IPS-18a (cell line): ENCODE results near the gene OTUB1.
A peak's percentile ranks its signal among the peaks of the same experiment; 100 is the strongest.

Source experiments
- H3K27ac ChIP-seq: one replicate; pipeline ENCODE4 v1.5.1; 2013; ENCODE audit warnings: low read length
- H3K27me3 ChIP-seq: one replicate; pipeline ENCODE4 v1.6.1; 2013; ENCODE audit warnings: mild to moderate bottlenecking, low read length; ENCODE audit not compliant: control insufficient read depth, insufficient read depth
- H3K36me3 ChIP-seq: one replicate; pipeline ENCODE4 v1.6.1; 2013; ENCODE audit warnings: low read depth, low read length; ENCODE audit not compliant: control insufficient read depth
- H3K4me1 ChIP-seq: one replicate; pipeline ENCODE4 v1.6.1; 2013; ENCODE audit warnings: low read depth, low read length; ENCODE audit not compliant: control insufficient read depth
- H3K4me3 ChIP-seq: one replicate; pipeline ENCODE4 v1.5.1; 2013; ENCODE audit warnings: low read length
- H3K9ac ChIP-seq: one replicate; pipeline ENCODE4 v1.6.1; 2013; ENCODE audit warnings: mild to moderate bottlenecking, low read length, moderate library complexity
- H3K9me3 ChIP-seq: one replicate; pipeline ENCODE4 v1.6.1; 2013; ENCODE audit warnings: low read depth, low read length; ENCODE audit not compliant: control insufficient read depth

Gene OTUB1

DNA sequence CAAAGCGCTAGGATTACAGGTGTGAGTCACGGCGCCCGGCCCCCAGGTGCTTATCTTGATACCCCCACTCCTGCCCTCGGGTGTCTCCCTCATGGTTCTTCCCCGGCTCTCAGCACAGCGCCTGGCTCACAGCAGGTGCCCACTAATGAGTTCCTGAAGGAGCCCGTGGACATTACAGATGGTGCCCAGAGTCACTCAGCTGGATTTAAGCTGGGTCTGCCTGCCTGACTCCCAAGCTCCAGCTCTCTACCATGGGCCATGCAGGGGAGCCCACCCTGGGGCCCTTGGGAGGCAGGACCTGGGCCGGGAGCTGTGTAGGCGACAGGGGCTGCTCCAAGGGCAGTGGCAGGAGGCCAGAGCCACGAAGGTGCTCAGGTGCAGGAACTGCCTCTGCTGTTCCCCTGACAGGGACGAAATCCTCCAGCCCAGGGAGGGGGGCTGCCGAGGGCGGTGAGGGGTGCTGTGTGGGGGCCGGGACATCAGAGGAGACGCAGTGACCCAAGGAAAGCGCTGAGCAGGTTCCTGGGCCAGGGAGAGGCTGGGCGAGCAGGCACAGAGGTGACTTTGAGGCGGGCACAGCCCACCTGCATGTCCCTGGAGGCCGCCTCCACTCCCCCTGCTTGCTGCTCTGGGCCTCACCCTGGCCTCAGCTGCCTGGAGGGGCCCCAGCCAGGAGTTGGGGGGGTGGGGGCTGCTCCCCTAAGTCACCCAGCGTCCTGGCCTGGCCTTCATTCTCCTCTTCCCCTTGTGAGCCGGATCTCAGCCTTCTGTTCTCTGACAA, 34.9 kb downstream of the OTUB1 start:
- Histone ChIP-seq H3K27ac (no peak overlapping the region), H3K4me1 (peaks cover 24% of the 10 kb centered on the region), H3K9me3 (no peaks in the 10 kb centered on the region), H3K36me3 (no peaks in the 10 kb centered on the region), H3K4me3 (no peak overlapping the region), H3K9ac (no peak overlapping the region), H3K27me3 (peaks cover 10% of the 10 kb centered on the region)

- H3K27me3 ChIP-seq = peaks cover 10% of the 10 kb centered on the region
- H3K27ac ChIP-seq = no peak overlapping the region
- H3K4me1 ChIP-seq = peaks cover 24% of the 10 kb centered on the region
- H3K9me3 ChIP-seq = no peaks in the 10 kb centered on the region
- no peak overlapping the region for H3K9ac ChIP-seq
- H3K36me3 ChIP-seq = no peaks in the 10 kb centered on the region
- H3K4me3 ChIP-seq = no peak overlapping the region
These were observed 35.5 kb downstream of the OTUB1 start for GRCh38 chr11:64021757-64022093.

- no peak overlapping the region for H3K27ac ChIP-seq
- H3K4me1 ChIP-seq = peaks cover 30% of the 10 kb centered on the region
- H3K9me3 ChIP-seq = no peaks in the 10 kb centered on the region
- H3K36me3 ChIP-seq = no peaks in the 10 kb centered on the region
- H3K27me3 ChIP-seq = peaks cover 14% of the 10 kb centered on the region
- no peak overlapping the region for H3K4me3 ChIP-seq
- H3K9ac ChIP-seq = no peak overlapping the region
These were observed 36.0 kb downstream of the OTUB1 start for GRCh38 chr11:64022125-64022784.

GRCh38 chr11:64023712-64024710, 37.8 kb downstream of the OTUB1 start:
- H3K27ac ChIP-seq = peak overlapping the region; percentile 46
- H3K36me3 ChIP-seq = no peaks in the 10 kb centered on the region
- no peak overlapping the region for H3K4me3 ChIP-seq
- H3K4me1 ChIP-seq = peaks cover 41% of the 10 kb centered on the region
- H3K9ac ChIP-seq = no peak overlapping the region
- H3K9me3 ChIP-seq = no peaks in the 10 kb centered on the region
- H3K27me3 ChIP-seq = peaks cover 23% of the 10 kb centered on the region

DNA sequence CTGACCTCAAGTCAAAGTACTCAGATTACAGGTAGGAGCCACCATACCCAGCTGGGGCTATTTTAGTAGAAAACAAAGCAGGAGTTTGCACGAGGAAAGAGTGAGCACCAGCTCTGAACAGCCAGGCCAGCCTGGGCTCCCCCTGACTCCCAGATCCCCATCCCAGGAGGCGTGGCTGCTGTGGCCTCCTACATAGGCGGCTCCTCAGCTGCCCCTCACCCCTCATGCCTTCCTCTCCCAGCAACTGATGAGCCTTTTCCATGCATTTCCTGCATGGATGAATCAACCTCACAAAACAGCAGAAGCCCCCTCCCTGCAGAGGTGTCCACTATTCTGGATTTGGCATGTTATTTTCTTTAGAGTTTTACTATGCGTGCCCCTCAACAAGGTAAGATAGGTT, 39.0 kb downstream of the OTUB1 start:
- no peak overlapping the region for H3K4me3 ChIP-seq
- peaks cover 47% of the 10 kb centered on the region for H3K4me1 ChIP-seq
- H3K9me3 ChIP-seq = no peaks in the 10 kb centered on the region
- H3K36me3 ChIP-seq = no peaks in the 10 kb centered on the region
- no peak overlapping the region for H3K9ac ChIP-seq
- H3K27me3 ChIP-seq = peaks cover 32% of the 10 kb centered on the region
- no peak overlapping the region for H3K27ac ChIP-seq

- H3K9me3 ChIP-seq = no peaks in the 10 kb centered on the region
- H3K27me3 ChIP-seq = peaks cover 40% of the 10 kb centered on the region
- H3K9ac ChIP-seq = no peak overlapping the region
- H3K36me3 ChIP-seq = no peaks in the 10 kb centered on the region
- H3K27ac ChIP-seq = no peak overlapping the region
- peaks cover 40% of the 10 kb centered on the region for H3K4me1 ChIP-seq
- H3K4me3 ChIP-seq = no peak overlapping the region
These were observed 40.5 kb downstream of the OTUB1 start for GRCh38 chr11:64026575-64027205.

GRCh38 chr11:64027651-64028397, 41.6 kb downstream of the OTUB1 start:
- no peaks in the 10 kb centered on the region for H3K9me3 ChIP-seq
- no peak overlapping the region for H3K4me3 ChIP-seq
- peaks cover 34% of the 10 kb centered on the region for H3K4me1 ChIP-seq
- no peak overlapping the region for H3K27ac ChIP-seq
- H3K27me3 ChIP-seq = peaks cover 51% of the 10 kb centered on the region
- H3K36me3 ChIP-seq = no peaks in the 10 kb centered on the region
- H3K9ac ChIP-seq = no peak overlapping the region

GRCh38 chr11:64028398-64029115, 42.3 kb downstream of the OTUB1 start:
- H3K9me3 ChIP-seq = no peaks in the 10 kb centered on the region
- H3K36me3 ChIP-seq = no peaks in the 10 kb centered on the region
- no peak overlapping the region for H3K27ac ChIP-seq
- peaks cover 58% of the 10 kb centered on the region for H3K27me3 ChIP-seq
- H3K9ac ChIP-seq = no peak overlapping the region
- peaks cover 34% of the 10 kb centered on the region for H3K4me1 ChIP-seq
- H3K4me3 ChIP-seq = no peak overlapping the region

DNA sequence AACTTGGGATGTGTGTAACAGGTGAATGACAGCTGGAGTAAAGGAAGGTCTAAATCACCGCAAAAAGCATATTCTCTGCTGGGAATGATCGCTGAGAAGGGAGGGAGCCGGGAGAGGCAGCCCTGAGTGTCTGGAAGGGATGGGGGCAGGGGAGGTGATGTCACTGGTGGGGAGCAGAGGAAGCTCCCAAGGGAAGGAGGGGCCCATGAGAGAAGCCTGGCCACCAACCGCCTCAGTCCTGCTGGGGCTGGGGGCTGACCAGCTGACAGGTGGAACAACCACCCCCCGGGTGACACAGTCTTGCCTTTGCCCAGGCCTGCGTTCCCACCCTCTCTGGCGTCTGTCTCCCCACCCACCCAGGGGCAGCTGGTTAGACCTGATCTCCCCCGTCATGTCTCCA, 43.5 kb downstream of the OTUB1 start:
- no peak overlapping the region for H3K4me3 ChIP-seq
- H3K9me3 ChIP-seq = no peaks in the 10 kb centered on the region
- peaks cover 71% of the 10 kb centered on the region for H3K27me3 ChIP-seq
- peaks cover 23% of the 10 kb centered on the region for H3K4me1 ChIP-seq
- no peaks in the 10 kb centered on the region for H3K36me3 ChIP-seq
- no peak overlapping the region for H3K27ac ChIP-seq
- H3K9ac ChIP-seq = no peak overlapping the region

DNA sequence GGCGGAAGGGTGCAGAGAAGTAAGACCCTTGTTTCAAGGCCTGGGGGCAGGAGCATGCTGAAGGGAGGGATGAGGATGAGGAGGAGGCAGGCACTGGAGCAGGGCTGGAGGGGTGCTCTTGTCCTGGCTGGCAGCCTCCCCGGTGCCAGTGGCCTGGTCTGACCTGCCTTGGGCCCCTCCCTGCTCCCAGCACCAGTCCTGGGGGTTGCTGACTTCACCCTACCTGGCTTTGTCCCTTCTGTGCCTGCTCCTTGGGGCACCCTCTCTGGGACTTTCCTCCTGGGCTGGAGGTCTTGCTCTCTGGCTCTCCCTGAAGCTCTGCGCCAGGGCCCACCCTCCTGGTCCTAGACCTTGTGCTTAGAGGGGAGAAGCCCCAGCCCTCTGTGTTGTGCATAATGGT, 44.8 kb downstream of the OTUB1 start:
- no peak overlapping the region for H3K9ac ChIP-seq
- H3K4me1 ChIP-seq = peaks cover 23% of the 10 kb centered on the region
- H3K9me3 ChIP-seq = no peaks in the 10 kb centered on the region
- H3K27ac ChIP-seq = no peak overlapping the region
- no peaks in the 10 kb centered on the region for H3K36me3 ChIP-seq
- peaks cover 79% of the 10 kb centered on the region for H3K27me3 ChIP-seq
- no peak overlapping the region for H3K4me3 ChIP-seq
